Tibial artery (tissue), 4 donors: Measurements from ENCODE around the gene BACH2.

Experiments
- DNase-seq, 2 donors: peaks; one replicate each; pipeline ENCODE4 v3.0.0-alpha.2; 2019
- H3K27ac ChIP-seq, 2 donors: fragments of 200-600 bp; sonication (generic) in 1 of 2; 1 replicate in 1 of 2; 2 replicates in 1 of 2; pipeline ENCODE4 v1.5.1; 2018 to 2019; ENCODE audit warnings: mild to moderate bottlenecking in 1 of 2
- H3K27me3 ChIP-seq, 2 donors: fragments of 200-600 bp; sonication (generic) in 1 of 2; one replicate each; pipeline versions ENCODE4 v1.5.1 to v1.6.0; 2016 to 2019
- H3K36me3 ChIP-seq, 3 donors: fragments of 200-600 bp; sonication (generic) in 2 of 3; one replicate each; pipeline ENCODE4 v1.5.1; 2016 to 2019; ENCODE audit warnings: mild to moderate bottlenecking in 2 of 3
- H3K4me1 ChIP-seq, 4 donors: fragments of 200-600 bp; sonication (generic) in 2 of 4; 1 replicate in 3 of 4; 2 replicates in 1 of 4; pipeline ENCODE4 v1.5.1; 2016 to 2019
- H3K4me3 ChIP-seq, 2 donors: fragments of 200-600 bp; sonication (generic) in 1 of 2; 1 replicate in 1 of 2; 2 replicates in 1 of 2; pipeline ENCODE4 v1.5.1; 2018 to 2019; ENCODE audit warnings: mild to moderate bottlenecking in 2 of 2
- H3K9me3 ChIP-seq, 3 donors: fragments of 200-600 bp; sonication (generic) in 1 of 3; one replicate each; pipeline ENCODE4 v1.5.1; 2016 to 2019
- intact Hi-C: fragments of 100-400 bp; cut with DNase I; formaldehyde crosslinking; loops from one replicate; pipeline ENCODE4 v1.15.0; 2023; ENCODE audit warnings: low total_unique reads
- TF ChIP-seq, protein P1 (sequence below), 2 experiments: fragments of 200-600 bp in 1 of 2; fragments of 450-650 bp in 1 of 2; IDR thresholded peaks; one replicate each; pipeline ENCODE4 v1.5.1; 2017 to 2019; ENCODE audit warnings: antibody characterized with exemption in 2 of 2, mild to moderate bottlenecking in 1 of 2, moderate library complexity in 1 of 2

BACH2 gene

DNA sequence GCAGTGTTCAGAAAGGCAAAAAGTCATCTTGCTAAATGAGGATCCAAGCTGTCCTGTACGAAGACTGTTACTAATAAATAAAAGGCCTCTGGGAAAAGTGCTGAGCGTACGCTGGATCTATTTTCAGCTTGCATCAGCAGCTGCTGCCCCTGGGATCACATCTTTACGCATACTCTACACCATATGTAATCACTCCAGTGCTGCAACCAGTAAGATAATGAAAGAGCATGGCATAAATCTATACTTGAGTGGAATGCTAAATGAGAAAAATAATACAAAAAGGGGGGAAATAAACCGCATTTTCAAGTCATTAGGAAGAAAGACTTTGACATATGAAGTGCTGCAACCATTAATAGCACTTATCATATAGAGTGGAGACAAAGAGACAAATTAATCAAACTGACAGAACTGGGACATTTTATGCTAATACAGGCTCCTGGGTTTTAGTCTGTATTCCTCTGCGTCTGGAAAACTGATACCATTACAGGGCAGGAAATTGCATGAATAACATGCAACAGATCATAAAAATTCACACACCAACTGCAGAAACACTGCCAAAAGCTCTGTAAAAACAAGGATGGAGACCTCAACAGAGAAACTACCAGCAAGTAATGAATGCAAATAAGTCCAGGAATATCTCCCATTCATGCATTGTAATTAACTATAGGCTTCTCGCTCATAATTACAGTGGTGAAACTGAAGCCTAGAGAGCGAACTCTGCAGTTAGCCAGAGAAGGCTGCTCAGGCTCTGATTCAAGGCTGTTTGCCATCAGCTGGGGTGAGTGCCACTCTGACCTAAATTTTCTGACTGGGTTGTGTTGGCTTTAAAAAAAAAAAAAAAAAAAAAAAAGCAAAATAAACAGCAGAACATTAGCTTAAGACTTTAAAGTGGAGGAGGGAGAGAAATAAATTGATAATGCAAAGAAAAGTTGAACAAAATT is 318.6 kb downstream of the BACH2 start:
- H3K4me3 ChIP-seq, result no peak overlapping the region
- DNase-seq, result no peak
- H3K4me1 ChIP-seq, result peaks cover 0 to 17% (median 5%) of the 10 kb centered on the region in 4 donors
- H3K9me3 ChIP-seq, result no peaks in the 10 kb centered on the region
- H3K27ac ChIP-seq, result no peak overlapping the region
- intact Hi-C loops, result loop anchor here (10.0 kb wide), 1 partner anchor 317 kb away; the partner anchor contains the start of gene BACH2
- H3K27me3 ChIP-seq, result no peaks in the 10 kb centered on the region
- H3K36me3 ChIP-seq, result no peaks in the 10 kb centered on the region
- TF ChIP-seq, protein P1, sequence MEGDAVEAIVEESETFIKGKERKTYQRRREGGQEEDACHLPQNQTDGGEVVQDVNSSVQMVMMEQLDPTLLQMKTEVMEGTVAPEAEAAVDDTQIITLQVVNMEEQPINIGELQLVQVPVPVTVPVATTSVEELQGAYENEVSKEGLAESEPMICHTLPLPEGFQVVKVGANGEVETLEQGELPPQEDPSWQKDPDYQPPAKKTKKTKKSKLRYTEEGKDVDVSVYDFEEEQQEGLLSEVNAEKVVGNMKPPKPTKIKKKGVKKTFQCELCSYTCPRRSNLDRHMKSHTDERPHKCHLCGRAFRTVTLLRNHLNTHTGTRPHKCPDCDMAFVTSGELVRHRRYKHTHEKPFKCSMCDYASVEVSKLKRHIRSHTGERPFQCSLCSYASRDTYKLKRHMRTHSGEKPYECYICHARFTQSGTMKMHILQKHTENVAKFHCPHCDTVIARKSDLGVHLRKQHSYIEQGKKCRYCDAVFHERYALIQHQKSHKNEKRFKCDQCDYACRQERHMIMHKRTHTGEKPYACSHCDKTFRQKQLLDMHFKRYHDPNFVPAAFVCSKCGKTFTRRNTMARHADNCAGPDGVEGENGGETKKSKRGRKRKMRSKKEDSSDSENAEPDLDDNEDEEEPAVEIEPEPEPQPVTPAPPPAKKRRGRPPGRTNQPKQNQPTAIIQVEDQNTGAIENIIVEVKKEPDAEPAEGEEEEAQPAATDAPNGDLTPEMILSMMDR (IDR thresholded peaks at IDR 0.05), result no peak

DNA sequence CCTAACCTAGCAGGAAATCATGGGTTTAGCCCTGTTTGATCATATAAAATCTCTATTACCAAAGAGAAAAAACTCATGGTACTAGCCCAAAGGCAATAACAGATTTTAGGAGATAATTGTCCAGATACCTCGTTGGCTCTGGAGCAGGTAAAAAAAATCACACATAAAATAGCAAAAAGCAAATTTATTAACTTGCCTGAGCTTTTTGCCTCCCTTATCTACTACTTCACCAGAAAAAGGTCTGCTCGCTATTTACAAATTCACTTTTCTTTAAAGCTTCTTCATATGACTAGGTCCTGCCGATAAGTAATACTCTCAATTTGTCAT is 320.0 kb downstream of the BACH2 start:
- TF ChIP-seq, protein P1 (IDR thresholded peaks at IDR 0.05), result no peak
- no peaks in the 10 kb centered on the region for H3K9me3 ChIP-seq
- H3K27ac ChIP-seq, result no peak overlapping the region
- H3K4me3 ChIP-seq, result no peak overlapping the region
- H3K27me3 ChIP-seq, result no peaks in the 10 kb centered on the region
- DNase-seq, result no peak
- H3K36me3 ChIP-seq, result no peaks in the 10 kb centered on the region
- H3K4me1 ChIP-seq, result peaks cover 0 to 17% (median 5%) of the 10 kb centered on the region in 4 donors
- intact Hi-C loops, result loop anchor here (10.0 kb wide), 1 partner anchor 318 kb away; the partner anchor contains the start of gene BACH2

DNA sequence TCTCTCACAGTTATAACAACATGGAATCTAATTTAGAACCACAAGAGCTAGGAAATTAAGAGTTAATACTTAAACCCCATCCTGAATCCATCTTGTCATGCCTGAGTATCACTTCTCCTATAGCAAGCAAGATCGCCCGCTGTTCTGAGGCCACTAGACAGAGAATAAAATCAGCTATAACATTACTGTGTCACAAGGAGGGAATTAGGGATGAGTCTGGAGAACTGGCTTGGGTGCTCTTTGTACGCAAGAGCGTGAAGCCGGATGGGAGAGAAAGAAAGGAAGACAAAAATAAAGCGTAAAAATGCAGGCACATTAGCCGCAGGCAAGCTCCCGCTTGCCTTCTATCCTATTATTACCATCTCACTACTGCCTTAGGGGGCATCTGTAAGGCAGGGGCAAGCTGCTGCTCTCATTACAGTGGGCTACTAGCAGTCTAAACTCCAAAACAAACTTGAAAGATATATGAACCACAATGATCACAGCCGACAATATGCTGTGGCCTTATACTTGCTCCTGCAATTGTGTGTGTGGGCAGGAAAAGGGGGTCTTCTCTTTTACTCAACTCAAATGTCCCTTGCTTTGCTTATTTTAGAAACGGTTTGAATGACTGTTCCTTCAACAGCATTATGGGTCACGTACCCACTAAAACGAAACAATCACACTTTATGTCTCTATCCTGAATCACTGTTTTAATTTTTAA is 320.5 kb downstream of the BACH2 start:
- no peaks in the 10 kb centered on the region for H3K27me3 ChIP-seq
- intact Hi-C loops, result loop anchor here (10.0 kb wide), 1 partner anchor 319 kb away; the partner anchor contains the start of gene BACH2
- H3K27ac ChIP-seq, result no peak overlapping the region
- no peaks in the 10 kb centered on the region for H3K9me3 ChIP-seq
- no peak for DNase-seq
- no peaks in the 10 kb centered on the region for H3K36me3 ChIP-seq
- TF ChIP-seq, protein P1 (IDR thresholded peaks at IDR 0.05), result no peak
- H3K4me1 ChIP-seq, result peaks cover 0 to 17% (median 5%) of the 10 kb centered on the region in 4 donors
- no peak overlapping the region for H3K4me3 ChIP-seq

DNA sequence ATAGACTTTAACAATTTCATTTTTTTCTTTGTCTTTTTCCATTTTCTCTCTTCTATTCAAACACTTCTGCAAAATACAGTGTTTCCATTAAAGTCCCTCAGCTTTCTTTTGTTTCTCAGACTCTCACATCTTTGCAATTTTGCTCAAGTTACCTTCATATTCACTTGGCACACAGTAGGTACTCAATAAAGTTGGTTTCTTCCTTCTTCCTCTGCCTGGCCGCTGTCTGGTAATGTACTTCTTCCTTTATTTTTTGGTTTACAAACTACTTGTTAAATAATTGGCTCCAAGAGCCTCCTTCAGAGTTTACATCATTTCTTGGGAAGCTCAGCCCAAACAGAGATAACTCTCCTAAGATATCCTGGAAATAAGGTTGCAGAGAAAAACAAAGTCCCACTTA is 321.3 kb downstream of the BACH2 start:
- no peak overlapping the region for H3K27ac ChIP-seq
- peaks cover 0 to 17% (median 5%) of the 10 kb centered on the region in 4 donors for H3K4me1 ChIP-seq
- TF ChIP-seq, protein P1 (IDR thresholded peaks at IDR 0.05), result no peak
- intact Hi-C loops, result loop anchor here (10.0 kb wide), 1 partner anchor 319 kb away; the partner anchor contains the start of gene BACH2
- H3K36me3 ChIP-seq, result no peaks in the 10 kb centered on the region
- no peak overlapping the region for H3K4me3 ChIP-seq
- H3K27me3 ChIP-seq, result no peaks in the 10 kb centered on the region
- DNase-seq, result no peak
- no peaks in the 10 kb centered on the region for H3K9me3 ChIP-seq

DNA sequence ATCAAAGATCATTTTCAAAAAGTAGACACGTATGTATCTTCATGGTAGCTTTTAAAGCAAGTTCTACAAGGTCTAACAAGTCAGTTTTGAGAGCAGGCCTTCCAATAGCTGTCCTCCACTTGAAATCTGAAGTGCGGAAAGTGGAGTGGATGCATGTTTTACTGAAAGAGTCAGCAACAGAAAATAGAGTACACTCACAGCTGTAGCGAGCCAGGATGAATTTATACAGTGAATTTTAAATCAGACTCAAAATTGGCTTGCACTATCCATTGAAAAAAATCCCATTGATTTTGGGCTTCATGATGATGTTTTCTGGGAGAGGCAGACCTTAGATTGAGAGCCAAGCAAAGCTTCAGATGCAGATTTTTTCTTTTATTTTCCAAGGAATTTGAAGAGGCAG is 321.8 kb downstream of the BACH2 start:
- H3K36me3 ChIP-seq, result no peaks in the 10 kb centered on the region
- no peaks in the 10 kb centered on the region for H3K9me3 ChIP-seq
- intact Hi-C loops, result loop anchor here (5.0 to 10.0 kb wide), 2 partner anchors 320 to 417 kb away; partner anchors contain the start of gene BACH2
- H3K27me3 ChIP-seq, result no peaks in the 10 kb centered on the region
- H3K27ac ChIP-seq, result no peak overlapping the region
- TF ChIP-seq, protein P1 (IDR thresholded peaks at IDR 0.05), result no peak
- peaks cover 0 to 17% (median 5%) of the 10 kb centered on the region in 4 donors for H3K4me1 ChIP-seq
- no peak overlapping the region for H3K4me3 ChIP-seq
- DNase-seq, result no peak
